HuH-7 (cell line): Measurements from ENCODE around the gene C17orf67.
A peak's percentile ranks its signal among the peaks of the same experiment; 100 is the strongest.

Experiments used
- DNase-seq: peaks from one replicate; pipeline ENCODE4 v3.0.0; 2011; ENCODE audit warnings: low spot score

Gene C17orf67

GRCh38 chr17:56833809-56834379 lies at the start of gene C17orf67, which contains the start of gene DGKE:
TSS of gene C17orf67 (minus strand) at chr17:56833920. CDS start at chr17:56815810, 18,110 bp downstream.
TSS of gene DGKE (plus strand) at chr17:56834151. CDS start at chr17:56834796, 645 bp downstream.
- peak; percentile 91 for DNase-seq

GRCh38 chr17:56881685-56882295 lies 48.1 kb upstream of the C17orf67 start:
- no peak for DNase-seq

GRCh38 chr17:56880571-56880970 lies 46.9 kb upstream of the C17orf67 start:
- DNase-seq, result no peak

- no peak for DNase-seq
Observed at GRCh38 chr17:56880133-56880532, 46.4 kb upstream of the C17orf67 start.

- no peak for DNase-seq
Observed at GRCh38 chr17:56879280-56879679, 45.6 kb upstream of the C17orf67 start.

- DNase-seq, result no peak
Observed at GRCh38 chr17:56876766-56877179, 43.1 kb upstream of the C17orf67 start.

- DNase-seq, result no peak
Observed at GRCh38 chr17:56870081-56870651, 36.4 kb upstream of the C17orf67 start.

- no peak for DNase-seq
Observed at GRCh38 chr17:56868716-56869115, 35.0 kb upstream of the C17orf67 start.

- DNase-seq, result no peak
Observed at GRCh38 chr17:56867948-56868376, 34.2 kb upstream of the C17orf67 start.

GRCh38 chr17:56866496-56866895 lies 32.8 kb upstream of the C17orf67 start:
- no peak for DNase-seq

GRCh38 chr17:56866076-56866475 lies 32.4 kb upstream of the C17orf67 start:
- DNase-seq, result no peak

GRCh38 chr17:56863974-56864373 lies 30.3 kb upstream of the C17orf67 start:
- no peak for DNase-seq

- DNase-seq, result no peak
Observed at GRCh38 chr17:56861899-56862298, 28.2 kb upstream of the C17orf67 start.

- no peak for DNase-seq
Observed at GRCh38 chr17:56851008-56851407, 17.3 kb upstream of the C17orf67 start.

- no peak for DNase-seq
Observed at GRCh38 chr17:56850591-56850990, 16.9 kb upstream of the C17orf67 start.

GRCh38 chr17:56849131-56849530 lies 15.4 kb upstream of the C17orf67 start:
- no peak for DNase-seq

- DNase-seq, result no peak
Observed at GRCh38 chr17:56847106-56847505, 13.4 kb upstream of the C17orf67 start.

- no peak for DNase-seq
Observed at GRCh38 chr17:56845934-56846333, 12.2 kb upstream of the C17orf67 start.

- no peak for DNase-seq
Observed at GRCh38 chr17:56842577-56842976, 8.9 kb upstream of the C17orf67 start.

- no peak for DNase-seq
Observed at GRCh38 chr17:56838687-56839086, 5.0 kb upstream of the C17orf67 start.

GRCh38 chr17:56835264-56835585 lies 1.5 kb upstream of the C17orf67 start:
- DNase-seq, result no peak

GRCh38 chr17:56834380-56835263 lies 902 bp upstream of the C17orf67 start:
- DNase-seq, result no peak
